ENCODE results near the gene FAAP20. TPM values are rescaled to one million over a fixed set of nuclear protein-coding genes. Genes with fewer than 3 reads are reported as not detected.
A peak's percentile ranks its signal among the peaks of the same experiment; 100 is the strongest.

FAAP20 gene
- total RNA-seq, 1 donor from 2014 or later, result 93.7 TPM

DNA sequence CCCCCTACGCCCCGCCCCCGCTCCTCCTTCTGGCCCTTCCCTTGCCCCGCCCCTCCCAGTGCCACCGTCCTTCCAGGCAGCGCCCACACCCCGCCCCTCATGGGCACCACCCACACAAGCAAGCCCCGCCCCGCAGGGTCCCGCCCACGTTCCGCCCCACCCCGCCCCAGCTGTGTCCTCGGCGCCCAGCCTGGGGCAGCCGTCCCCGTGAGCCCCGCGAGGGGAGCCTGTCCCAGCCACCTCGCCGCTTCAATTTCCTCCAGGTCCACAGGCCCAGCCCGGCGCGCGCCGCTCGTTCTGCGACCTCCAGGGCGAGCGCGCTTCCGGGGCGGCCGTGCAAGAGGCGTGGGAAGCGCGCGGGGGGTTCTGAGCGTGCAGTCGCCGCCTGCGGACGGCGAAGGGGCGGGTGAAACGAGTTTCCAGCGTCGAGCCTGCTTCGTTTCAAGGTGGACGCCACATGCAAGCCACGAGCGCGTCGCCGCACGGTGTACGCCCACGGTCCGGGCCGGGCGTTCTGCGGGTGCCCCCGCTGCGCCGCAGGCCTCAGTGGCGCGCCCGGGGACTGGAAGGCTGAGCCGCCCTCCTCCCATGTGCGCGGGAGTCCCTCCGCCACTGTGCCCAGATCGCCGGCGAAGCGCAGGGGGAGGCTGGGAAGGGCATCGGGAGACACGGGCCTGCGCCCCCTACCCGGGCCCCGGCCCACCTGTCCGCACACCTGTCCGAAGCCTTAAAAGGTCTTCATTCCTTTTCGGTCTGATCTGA, 10.8 kb upstream of the FAAP20 start:
- H3K27me3 Mint-ChIP-seq (ENCODE audit: low read depth), result no peaks in the 10 kb centered on the region
- no peak overlapping the region for H3K4me3 Mint-ChIP-seq
- no peaks in the 10 kb centered on the region for H3K9me3 Mint-ChIP-seq

DNA sequence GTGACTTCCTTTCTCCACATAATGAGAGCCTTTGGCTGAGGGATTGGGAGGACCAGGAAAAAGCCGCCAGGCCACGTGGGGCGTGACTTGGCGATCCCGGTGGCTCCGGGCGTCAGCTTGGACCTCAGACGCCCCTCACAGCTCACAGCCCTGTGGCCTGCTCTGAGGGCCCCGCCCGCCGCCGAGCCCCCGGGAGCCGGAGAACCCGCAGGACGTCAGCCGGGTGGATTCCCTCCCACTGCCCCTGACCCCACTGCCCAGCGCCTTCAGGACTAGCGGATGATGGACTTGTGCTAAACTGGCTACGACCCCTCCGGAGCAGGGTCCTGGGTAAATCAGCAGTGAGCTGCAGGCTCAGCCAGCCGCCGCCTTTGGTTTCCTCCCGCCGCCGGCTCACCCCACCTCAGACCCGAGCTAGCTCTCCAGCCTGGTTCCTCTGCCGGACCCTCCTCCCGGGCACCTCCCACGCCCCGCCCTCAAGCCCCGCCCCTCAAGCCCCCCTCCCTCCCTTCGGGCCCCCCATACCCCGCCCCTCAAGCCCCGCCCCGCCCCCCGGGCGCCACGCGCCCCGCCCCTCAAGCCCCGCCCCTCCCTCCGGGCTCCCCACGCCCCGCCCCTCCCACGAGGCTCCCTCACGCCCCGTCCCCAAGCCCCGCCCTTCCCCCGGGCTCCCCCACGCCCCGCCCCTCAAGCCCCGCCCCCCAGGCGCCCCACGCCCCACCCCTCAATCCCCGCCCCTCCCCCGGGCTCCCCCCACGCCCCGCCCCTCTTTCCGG, 10.0 kb upstream of the FAAP20 start:
- Mint-ChIP-seq H3K9me3 (no peaks in the 10 kb centered on the region), H3K4me3 (peak overlapping the region; percentile 72)

More for the DNA sequence above, 10.8 kb upstream of the FAAP20 start:
- TF ChIP-seq, protein P1, sequence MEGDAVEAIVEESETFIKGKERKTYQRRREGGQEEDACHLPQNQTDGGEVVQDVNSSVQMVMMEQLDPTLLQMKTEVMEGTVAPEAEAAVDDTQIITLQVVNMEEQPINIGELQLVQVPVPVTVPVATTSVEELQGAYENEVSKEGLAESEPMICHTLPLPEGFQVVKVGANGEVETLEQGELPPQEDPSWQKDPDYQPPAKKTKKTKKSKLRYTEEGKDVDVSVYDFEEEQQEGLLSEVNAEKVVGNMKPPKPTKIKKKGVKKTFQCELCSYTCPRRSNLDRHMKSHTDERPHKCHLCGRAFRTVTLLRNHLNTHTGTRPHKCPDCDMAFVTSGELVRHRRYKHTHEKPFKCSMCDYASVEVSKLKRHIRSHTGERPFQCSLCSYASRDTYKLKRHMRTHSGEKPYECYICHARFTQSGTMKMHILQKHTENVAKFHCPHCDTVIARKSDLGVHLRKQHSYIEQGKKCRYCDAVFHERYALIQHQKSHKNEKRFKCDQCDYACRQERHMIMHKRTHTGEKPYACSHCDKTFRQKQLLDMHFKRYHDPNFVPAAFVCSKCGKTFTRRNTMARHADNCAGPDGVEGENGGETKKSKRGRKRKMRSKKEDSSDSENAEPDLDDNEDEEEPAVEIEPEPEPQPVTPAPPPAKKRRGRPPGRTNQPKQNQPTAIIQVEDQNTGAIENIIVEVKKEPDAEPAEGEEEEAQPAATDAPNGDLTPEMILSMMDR (conservative IDR thresholded peaks at IDR 0.05), result no peak
- Mint-ChIP-seq H3K36me3 (ENCODE audit: low read depth) (no peaks in the 10 kb centered on the region), H3K4me1 (peaks cover 16% of the 10 kb centered on the region), H3K27ac (ENCODE audit: unreplicated experiment) (no peak overlapping the region)
- DNase-seq (ENCODE audit: low read depth, low spot score), result peak; percentile 95

DNA sequence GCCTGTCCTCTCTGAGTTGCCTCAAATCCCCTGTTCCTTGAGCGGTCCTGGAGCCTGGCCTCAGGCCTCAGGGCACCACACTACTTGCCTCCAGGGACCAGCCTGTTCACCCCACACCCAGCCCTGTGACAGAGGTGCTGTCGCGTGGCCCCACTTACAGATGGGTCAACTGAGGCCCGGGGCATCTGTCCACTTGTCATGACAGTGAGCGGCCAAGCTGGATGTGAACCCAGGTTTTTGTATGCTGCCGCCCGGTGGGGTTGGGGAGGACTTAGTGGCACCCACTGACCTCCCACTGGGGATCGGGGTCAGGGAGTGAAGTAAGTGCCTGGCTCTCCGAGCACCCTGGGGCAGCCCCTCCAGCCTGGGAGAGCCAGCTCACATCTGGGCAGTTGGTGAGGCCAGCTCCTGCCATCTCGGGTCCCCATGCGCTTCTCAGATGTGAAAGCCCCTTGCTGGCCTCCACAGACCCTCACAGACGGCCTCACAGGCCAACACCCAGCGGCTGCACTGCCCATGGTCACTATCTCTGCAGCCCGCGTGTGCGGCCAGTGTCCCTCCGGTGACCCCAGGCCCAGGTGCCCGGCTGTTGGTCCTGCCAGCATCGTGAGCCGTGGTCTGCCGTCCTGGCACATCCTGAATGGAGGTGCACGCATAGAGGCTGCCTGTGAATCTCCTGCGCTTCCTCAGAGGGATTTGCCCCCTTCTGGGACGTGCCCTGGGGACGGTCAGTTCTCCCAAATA, 9.3 kb upstream of the FAAP20 start:
- Mint-ChIP-seq H3K4me1 (peaks cover 20% of the 10 kb centered on the region), H3K27ac (ENCODE audit: unreplicated experiment) (no peak overlapping the region), H3K4me3 (peak overlapping the region; percentile 72), H3K9me3 (no peaks in the 10 kb centered on the region), H3K27me3 (ENCODE audit: low read depth) (no peaks in the 10 kb centered on the region), H3K36me3 (ENCODE audit: low read depth) (no peaks in the 10 kb centered on the region)
- TF ChIP-seq, protein P1 (conservative IDR thresholded peaks at IDR 0.05), result no peak
- no peak for DNase-seq (ENCODE audit: low read depth, low spot score)

More for the DNA sequence above, 10.0 kb upstream of the FAAP20 start:
- no peaks in the 10 kb centered on the region for H3K27me3 Mint-ChIP-seq (ENCODE audit: low read depth)
- TF ChIP-seq, protein P1 (conservative IDR thresholded peaks at IDR 0.05), result no peak
- H3K4me1 Mint-ChIP-seq, result peaks cover 18% of the 10 kb centered on the region
- no peaks in the 10 kb centered on the region for H3K36me3 Mint-ChIP-seq (ENCODE audit: low read depth)
- H3K27ac Mint-ChIP-seq (ENCODE audit: unreplicated experiment), result no peak overlapping the region
- peak; percentile 68 for DNase-seq (ENCODE audit: low read depth, low spot score)

DNA sequence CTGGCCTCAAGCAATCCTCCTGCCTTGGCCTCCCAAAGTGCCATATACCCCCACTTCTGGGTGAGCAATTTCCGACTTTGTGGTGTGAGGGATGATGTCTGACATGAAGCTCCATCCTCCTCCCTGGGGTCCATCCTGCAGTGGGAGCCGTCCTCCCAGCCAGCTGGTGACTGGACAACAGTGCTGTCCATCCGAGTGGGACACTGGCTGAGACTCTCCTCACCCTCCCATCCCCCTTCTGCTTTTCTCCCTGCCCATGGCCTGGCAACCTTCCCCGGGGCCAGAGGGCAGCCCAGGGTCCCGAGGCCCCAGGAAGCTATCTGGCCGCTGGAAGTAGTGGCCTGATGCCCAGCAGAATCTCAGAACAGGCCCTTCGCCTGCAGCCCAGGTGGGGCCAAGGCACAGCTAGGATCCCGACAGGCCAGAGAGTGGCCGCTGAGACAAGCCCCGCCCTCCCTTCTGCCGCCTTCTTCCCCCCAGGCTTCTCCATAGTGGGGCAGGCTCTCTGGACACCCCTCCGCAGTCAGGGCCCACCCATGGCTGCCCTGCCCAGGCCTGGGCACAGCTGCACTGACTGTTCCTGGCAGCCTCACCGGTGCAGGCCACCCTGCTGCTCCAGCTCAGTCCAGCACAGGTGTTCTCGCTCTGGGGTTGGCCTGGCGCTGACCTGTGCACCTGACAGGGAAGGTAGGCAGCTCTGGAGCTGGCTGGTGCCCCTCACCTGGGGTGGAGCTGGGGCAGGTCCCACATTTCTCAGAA, 8.4 kb upstream of the FAAP20 start:
- no peak overlapping the region for H3K27ac Mint-ChIP-seq (ENCODE audit: unreplicated experiment)
- H3K4me1 Mint-ChIP-seq, result peaks cover 20% of the 10 kb centered on the region
- DNase-seq (ENCODE audit: low read depth, low spot score), result no peak
- no peaks in the 10 kb centered on the region for H3K36me3 Mint-ChIP-seq (ENCODE audit: low read depth)
- H3K9me3 Mint-ChIP-seq, result no peaks in the 10 kb centered on the region
- H3K4me3 Mint-ChIP-seq, result no peak overlapping the region
- H3K27me3 Mint-ChIP-seq (ENCODE audit: low read depth), result no peaks in the 10 kb centered on the region
- TF ChIP-seq, protein P1 (conservative IDR thresholded peaks at IDR 0.05), result no peak
